K562 (cell line): ENCODE measurements around the gene SOX15. TPM values are rescaled to one million over a fixed set of nuclear protein-coding genes. Genes with fewer than 3 reads are reported as not detected.
A peak's percentile ranks its signal among the peaks of the same experiment; 100 is the strongest.

Experiments used
- ATAC-seq: fragments of 200-7000 bp; cut with Tn5 transposase; 3 replicates; pipeline ENCODE4 v1.9.1; 2020; ENCODE audit warnings: moderate library complexity
- BruUV-seq: library from RNA; stranded (reverse); fragments of 400-500 nt; replicated peaks from 2 replicates; lab custom pipeline; 2021; lab: Mats Ljungman, UMichigan
- CTCF ChIA-PET: fragments of 300-600 bp; formaldehyde crosslinking; extraction: SDS; loops from one replicate; lab custom pipeline; 2021; ENCODE audit warnings: low intra/inter-chr PET ratio; lab: Yijun Ruan, JAX
- POLR2A ChIA-PET: fragments of 300-600, 350-650 bp; sonication (Branson Sonifier 250); formaldehyde crosslinking; extraction: SDS; loops from one replicate; lab custom pipeline; 2021; ENCODE audit warnings: antibody characterized with exemption, inconsistent platforms; lab: Yijun Ruan, JAX
- DNase-seq, 4 experiments: peaks; one replicate each; pipeline versions ENCODE4 v3.0.0 to v3.0.0-alpha.2; 2011 to 2018; ENCODE audit warnings: low spot score in 3 of 4, mixed read lengths in 3 of 4; ENCODE audit errors: extremely low read depth in 1 of 4
- FAIRE-seq: peaks from 2 replicates; lab custom pipeline; 2011; peaks lifted over from hg19 to GRCh38; lab: Jason Lieb, UNC
- H2AFZ ChIP-seq: 2 replicates; pipeline ENCODE4 v1.6.0; 2011; ENCODE audit warnings: low read depth, low read length, control low read depth, inconsistent platforms
- H3K27ac ChIP-seq: fragments of 200-600 bp; 3 replicates; pipeline ENCODE4 v1.8.0; 2011; ENCODE audit warnings: low read depth, mild to moderate bottlenecking, control low read depth, inconsistent platforms, low read length, moderate library complexity, mixed read lengths; ENCODE audit errors: extremely low read depth
- H3K27me3 ChIP-seq, 2 experiments: fragments of 300-600 bp in 1 of 2; 2 replicates in 1 of 2; 3 replicates in 1 of 2; pipeline versions ENCODE4 v1.6.0 to v1.8.0; 2011; ENCODE audit warnings: inconsistent platforms in 2 of 2, low read length in 2 of 2, mild to moderate bottlenecking in 1 of 2, mixed read lengths in 1 of 2, moderate library complexity in 1 of 2; ENCODE audit not compliant: control insufficient read depth in 2 of 2, insufficient read depth in 2 of 2
- H3K36me3 ChIP-seq: fragments of 300-600 bp; 3 replicates; pipeline ENCODE4 v1.8.0; 2011; ENCODE audit warnings: mild to moderate bottlenecking, low read length, inconsistent platforms; ENCODE audit not compliant: control insufficient read depth, insufficient read depth
- H3K4me1 ChIP-seq, 2 experiments: fragments of 200-600 bp in 1 of 2; replicated peaks in 1 of 2; 2 replicates in 1 of 2; 3 replicates in 1 of 2; pipeline versions ENCODE4 v1.5.1 to v1.8.0; 2011; ENCODE audit warnings: inconsistent platforms in 2 of 2, low read length in 2 of 2, mild to moderate bottlenecking in 1 of 2, mixed read lengths in 1 of 2, moderate library complexity in 1 of 2; ENCODE audit not compliant: control insufficient read depth in 2 of 2, insufficient read depth in 2 of 2
- H3K4me2 ChIP-seq: 2 replicates; pipeline ENCODE4 v1.6.1; 2011; ENCODE audit warnings: low read length, control low read depth, inconsistent platforms, mixed read lengths; ENCODE audit not compliant: insufficient read depth
- H3K4me3 ChIP-seq: fragments of 200-600 bp; sonication (generic), shearing (Covaris generic); 2 replicates; pipeline ENCODE4 v1.5.1; 2016; ENCODE audit warnings: control low read depth, inconsistent platforms
- H3K79me2 ChIP-seq: fragments of 200-600 bp; 3 replicates; pipeline ENCODE4 v1.8.0; 2011; ENCODE audit warnings: low read length, inconsistent platforms; ENCODE audit not compliant: control insufficient read depth, insufficient read depth
- H3K9ac ChIP-seq, 2 experiments: 2 replicates each; pipeline versions ENCODE4 v1.6.0 to v1.6.1; 2011; ENCODE audit warnings: low read depth in 2 of 2, low read length in 2 of 2, control low read depth in 1 of 2, inconsistent platforms in 1 of 2, mild to moderate bottlenecking in 1 of 2, mixed read lengths in 1 of 2; ENCODE audit not compliant: insufficient read depth in 1 of 2
- H3K9me1 ChIP-seq: one replicate; pipeline ENCODE4 v1.6.0; 2011; ENCODE audit warnings: inconsistent platforms, mild to moderate bottlenecking, low read length, moderate library complexity; ENCODE audit not compliant: control insufficient read depth, insufficient read depth
- H3K9me3 ChIP-seq: replicated peaks from 2 replicates; pipeline ENCODE4 v1.5.1; 2011; ENCODE audit warnings: low read depth, low read length, inconsistent platforms; ENCODE audit not compliant: control insufficient read depth, insufficient read depth
- H4K20me1 ChIP-seq: replicated peaks from 2 replicates; pipeline ENCODE4 v1.6.1; 2011; ENCODE audit warnings: low read length, inconsistent platforms, mixed read lengths; ENCODE audit not compliant: control insufficient read depth, insufficient read depth
- ATF1 ChIP-seq, 2 experiments: fragments of 450-650 bp in 1 of 2; IDR thresholded peaks; 2 replicates each; pipeline ENCODE4 v1.6.1; 2016; ENCODE audit warnings: missing compliant biosample characterization in 1 of 2, missing genetic modification characterization in 1 of 2
- CHD2 ChIP-seq: IDR thresholded peaks from 2 replicates; pipeline ENCODE4 v1.6.1; 2011; ENCODE audit warnings: low read depth, low read length
- CHD7 ChIP-seq: fragments of 200-600 bp; sonication (generic); IDR thresholded peaks from one replicate; pipeline ENCODE4 v1.6.1; 2012; ENCODE audit warnings: mild to moderate bottlenecking, low read depth, low read length, inconsistent platforms
- FOSL1 ChIP-seq: fragments of 200-800 bp; sonication (Bioruptor generic); conservative IDR thresholded peaks from 2 replicates; pipeline ENCODE4 v1.6.1; 2016; ENCODE audit warnings: missing genetic modification characterization, missing compliant biosample characterization
- MCM7 ChIP-seq, 2 experiments: fragments of 450-650 bp; IDR thresholded peaks; 2 replicates each; pipeline ENCODE4 v1.6.1; 2016 to 2018
- NKRF ChIP-seq: fragments of 450-650 bp; IDR thresholded peaks from 2 replicates; pipeline ENCODE4 v1.6.1; 2016; ENCODE audit warnings: borderline replicate concordance
- SMARCA5 ChIP-seq: fragments of 450-650 bp; IDR thresholded peaks from 2 replicates; pipeline ENCODE4 v1.6.1; 2016
- ZNF239 ChIP-seq: fragments of 250-450 bp; sonication (Bioruptor Pico); IDR thresholded peaks from 2 replicates; pipeline ENCODE4 v1.4.0; 2020; ENCODE audit warnings: mild to moderate bottlenecking
- WGBS: fragments of 100-300 bp; shearing (Covaris generic); methylation state at CpG from one replicate; pipeline ENCODE4 v1.1.6; 2016; ENCODE audit warnings: low coverage, mixed read lengths; ENCODE audit not compliant: insufficient coverage; ENCODE audit errors: missing lambda C conversion rate; 5-methylcytosine and 5-hydroxymethylcytosine counted together
- in situ Hi-C: fragments of 300-500 bp; cut with MboI; formaldehyde crosslinking; loops from 4 replicates; pipeline ENCODE4 v1.15.0; 2018; ENCODE audit warnings: inconsistent platforms, mixed read lengths
- intact Hi-C: fragments of 100-400 bp; cut with micrococcal nuclease; formaldehyde crosslinking; loops from 2 replicates; pipeline ENCODE4 v1.14.2; 2022
- polyA plus RNA-seq, 8 experiments: library from polyadenylated mRNA; depleted of rRNA in 4 of 8; stranded (reverse) in 5 of 8; unstranded in 3 of 8; fragments of >200 nt; fragmentation: Nextera tagmentation in 2 of 8; fragmentation: Illumina TruSeq in 1 of 8; extraction: Ambion mirVana in 2 of 8; extraction: Trizol in 1 of 8; gene quantifications; 2 replicates each; pipeline versions ENCODE4 v1.2.1 to v1.2.3, GENCODE V29; 2011 to 2014; ENCODE audit warnings: inconsistent platforms in 1 of 8, missing spikeins in 1 of 8
- total RNA-seq, 7 experiments: library from RNA; depleted of rRNA in 6 of 7; stranded (reverse); fragments of >200 nt in 6 of 7; fragmentation: Illumina TruSeq in 2 of 7; extraction: Trizol in 2 of 7; gene quantifications; 2 replicates each; pipeline versions ENCODE4 v1.2.1 to v1.2.3, GENCODE V29; 2011 to 2021; ENCODE audit warnings: low replicate concordance in 1 of 7

Gene SOX15
- total and polyA plus RNA-seq, 9 of the 15 experiments (the other 6 are each of a cell fraction or from before 2014, with no cell fraction given) = 0.07 to 0.33 (median 0.19) TPM; not detected in 5

- ChIA-PET POLR2A (interaction anchor here (0.6 to 1.9 kb wide), 12 partner anchors 9 to 266 kb away, joined by 3 to 7 read pairs (median 4); partner anchors contain the start of genes ATP1B2, POLR2A, SOX15 and TP53), CTCF (no interaction called here)
- intact Hi-C loops (loop anchor here (5.0 kb wide), 1 partner anchor 37 kb away; no protein-coding TSS in a partner anchor), in situ Hi-C loops (no loop called here)
- peaks cover 44% of the 10 kb centered on the region for H3K36me3 ChIP-seq
- peaks cover 75% of the 10 kb centered on the region for H3K79me2 ChIP-seq
- DNase-seq (no peak), ATAC-seq (0 out of 3 replicates have a peak, but pooled peaks have one; percentile 1), FAIRE-seq (peak; percentile 23)
- H2AFZ ChIP-seq = 0 out of 2 replicates have a peak overlapping the region, but pooled peaks have one; percentile 9
- peak overlapping the region; percentile 74 to 92 for H3K9ac ChIP-seq
- no TSS peak for BruUV-seq
- peak overlapping the region; percentile 81 for H3K27ac ChIP-seq
- 15% methylated on average over 11 of the region's 12 CpGs for WGBS
- H3K9me3 ChIP-seq = no peaks in the 10 kb centered on the region
- H3K4me3 ChIP-seq = peak overlapping the region; percentile 42
- peaks cover 50 to 52% of the 10 kb centered on the region in 2 experiments for H3K4me1 ChIP-seq
- peaks cover 30% of the 10 kb centered on the region for H4K20me1 ChIP-seq
- no peaks in the 10 kb centered on the region for H3K27me3 ChIP-seq
- peak overlapping the region; percentile 90 for H3K4me2 ChIP-seq
- peaks cover 5% of the 10 kb centered on the region for H3K9me1 ChIP-seq
- TF ChIP-seq FOSL1 (tag) (no peak), SMARCA5 (no peak), CHD2 (0 out of 2 replicates have a peak, but pooled peaks have one; percentile 3), ATF1 (CRISPR knock-in tag; IDR thresholded peaks at IDR 0.05) (no peak), ATF1 (tag; IDR thresholded peaks at IDR 0.05) (no peak; the same call in 1 of the 2 replicates), ZNF239 (CRISPR knock-in tag) (no peak), MCM7 (IDR thresholded peaks at IDR 0.05) (no peak), CHD7 (peak; percentile 2), NKRF (0 out of 2 replicates have a peak, but pooled peaks have one; percentile 31)
Measured at GRCh38 chr17:7579834-7580603, 9.9 kb downstream of the SOX15 start.
